NCI-H2227 (cell line): ENCODE measurements around the gene CXorf51B.
"Not testable (repeated sequence)": the region's sequence is repeated elsewhere in the genome, so short reads cannot be mapped to it uniquely, and the experiment has no call there.

Source experiments
- DNase-seq: peaks from one replicate; lab custom pipeline; 2025; ENCODE audit not compliant: unreplicated experiment; lab: John Stamatoyannopoulos, UW

CXorf51B gene

DNA sequence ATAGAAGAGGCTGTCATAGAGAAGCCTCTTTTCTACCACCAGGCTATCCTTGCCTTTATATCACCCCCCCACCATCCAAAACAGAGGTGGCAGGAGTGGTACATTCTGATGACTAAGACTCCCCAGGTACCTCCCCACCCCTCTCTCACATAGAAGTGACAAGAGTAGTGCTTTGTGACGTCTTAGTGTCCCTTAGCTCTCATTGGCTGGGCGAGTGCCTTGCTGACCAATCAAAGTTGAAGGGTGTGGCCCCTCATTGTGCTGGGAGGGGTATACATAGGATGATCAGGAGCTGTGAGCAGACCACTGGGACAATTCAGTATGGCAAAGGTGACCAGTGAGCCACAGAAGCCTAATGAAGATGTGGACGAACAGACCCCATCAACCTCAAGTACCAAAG lies at the start of gene CXorf51B:
TSS of gene CXorf51B (plus strand) at position 301 of the 400 bp plus-strand sequence. CDS start at position 322, 21 bp downstream.
- not testable (repeated sequence) for DNase-seq

DNA sequence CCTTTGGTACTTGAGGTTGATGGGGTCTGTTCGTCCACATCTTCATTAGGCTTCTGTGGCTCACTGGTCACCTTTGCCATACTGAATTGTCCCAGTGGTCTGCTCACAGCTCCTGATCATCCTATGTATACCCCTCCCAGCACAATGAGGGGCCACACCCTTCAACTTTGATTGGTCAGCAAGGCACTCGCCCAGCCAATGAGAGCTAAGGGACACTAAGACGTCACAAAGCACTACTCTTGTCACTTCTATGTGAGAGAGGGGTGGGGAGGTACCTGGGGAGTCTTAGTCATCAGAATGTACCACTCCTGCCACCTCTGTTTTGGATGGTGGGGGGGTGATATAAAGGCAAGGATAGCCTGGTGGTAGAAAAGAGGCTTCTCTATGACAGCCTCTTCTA lies 5.1 kb downstream of the CXorf51B start, which contains the start of gene CXorf51A:
TSS of gene CXorf51A (minus strand) at position 101 of the 400 bp plus-strand sequence. CDS start at position 80, 21 bp downstream.
- not testable (repeated sequence) for DNase-seq

DNA sequence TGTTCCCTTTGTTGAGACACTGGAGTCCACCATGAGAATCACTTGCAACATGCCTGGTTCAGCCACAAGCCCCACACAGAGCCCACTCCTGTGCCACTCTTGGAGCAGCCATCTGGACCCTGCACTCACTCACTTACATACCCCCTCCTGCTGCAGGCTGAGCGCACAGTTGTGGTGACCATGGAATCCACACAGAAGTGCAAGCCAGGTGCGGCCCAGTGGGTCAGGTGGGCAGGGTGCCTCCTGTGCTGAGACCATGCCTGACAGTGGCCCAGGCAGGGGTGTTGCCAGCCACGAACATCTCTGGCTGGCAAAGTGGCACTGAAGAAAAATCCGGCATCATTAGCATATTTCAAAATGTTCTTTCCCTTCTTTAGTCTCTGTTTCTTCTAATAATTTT lies 22.4 kb downstream of the CXorf51B start:
- DNase-seq: no peak

DNA sequence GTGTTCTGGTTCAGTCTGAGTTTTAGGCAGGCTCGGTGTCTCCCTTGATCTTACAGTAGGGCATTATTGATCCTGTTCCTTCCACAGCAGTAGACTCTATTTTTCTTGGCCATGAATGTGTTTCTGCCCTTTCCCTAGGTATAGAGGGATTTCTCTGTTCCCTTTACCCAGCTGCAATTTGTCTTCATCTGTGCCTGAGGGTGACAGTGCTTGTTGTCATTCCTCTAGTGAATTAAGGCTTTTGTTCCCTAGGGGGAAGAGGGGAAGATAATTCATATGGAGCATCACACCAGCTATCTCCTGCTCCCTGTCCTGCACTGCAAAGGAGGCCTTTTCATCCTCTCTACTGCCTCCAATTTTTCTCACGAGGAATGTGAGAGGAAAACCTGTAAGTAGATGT lies 44.7 kb downstream of the CXorf51B start:
- DNase-seq: no peak
